MM.1S (cell line): ENCODE data around the gene STYXL1.

Experiments
- DNase-seq: peaks from one replicate; pipeline ENCODE4 v3.0.0-alpha.2; 2015
- H2AFZ ChIP-seq: fragments of 300-600 bp; sonication (generic); 2 replicates; pipeline ENCODE4 v1.6.0; 2016; ENCODE audit warnings: antibody characterized with exemption, low read length
- H3F3A ChIP-seq: fragments of 300-600 bp; sonication (generic); 2 replicates; pipeline ENCODE4 v1.6.1; 2016; ENCODE audit warnings: mild to moderate bottlenecking, antibody characterized with exemption, low read length, moderate library complexity, mixed read lengths; ENCODE audit not compliant: insufficient read depth
- H3K27ac ChIP-seq: fragments of 300-600 bp; sonication (generic); 2 replicates; pipeline ENCODE4 v1.5.1; 2016; ENCODE audit warnings: mild to moderate bottlenecking, low read length
- H3K27me3 ChIP-seq: fragments of 300-600 bp; sonication (generic); replicated peaks from 2 replicates; pipeline ENCODE4 v1.6.0; 2016; ENCODE audit warnings: low read length; ENCODE audit not compliant: insufficient read depth
- H3K36me3 ChIP-seq: fragments of 300-600 bp; sonication (generic); replicated peaks from 2 replicates; pipeline ENCODE4 v1.6.1; 2016; ENCODE audit warnings: mild to moderate bottlenecking, low read length, mixed read lengths; ENCODE audit not compliant: insufficient read depth
- H3K4me1 ChIP-seq: fragments of 300-600 bp; sonication (generic); 2 replicates; pipeline ENCODE4 v1.6.1; 2016; ENCODE audit warnings: low read length, mixed read lengths
- H3K4me2 ChIP-seq: fragments of 300-600 bp; sonication (generic); 2 replicates; pipeline ENCODE4 v1.6.0; 2016; ENCODE audit warnings: low read depth, low read length
- H3K4me3 ChIP-seq: fragments of 300-600 bp; sonication (generic); 2 replicates; pipeline ENCODE4 v1.5.1; 2016; ENCODE audit warnings: low read length, mixed read lengths
- H3K79me2 ChIP-seq: fragments of 300-600 bp; sonication (generic); 2 replicates; pipeline ENCODE4 v1.6.1; 2016; ENCODE audit warnings: mixed run types, low read length, mixed read lengths
- H3K9ac ChIP-seq: fragments of 300-600 bp; sonication (generic); 2 replicates; pipeline ENCODE4 v1.6.1; 2016; ENCODE audit warnings: low read length, mixed read lengths
- H3K9me2 ChIP-seq: fragments of 300-600 bp; sonication (generic); replicated peaks from 2 replicates; pipeline ENCODE4 v1.6.1; 2016; ENCODE audit warnings: mild to moderate bottlenecking, low read length, mixed read lengths; ENCODE audit not compliant: insufficient read depth
- H3K9me3 ChIP-seq: fragments of 300-600 bp; sonication (generic); replicated peaks from 2 replicates; pipeline ENCODE4 v1.6.1; 2016; ENCODE audit warnings: mild to moderate bottlenecking, low read length, mixed read lengths; ENCODE audit not compliant: insufficient read depth
- H4K20me1 ChIP-seq: fragments of 300-600 bp; sonication (generic); 2 replicates; pipeline ENCODE4 v1.6.1; 2016; ENCODE audit warnings: mild to moderate bottlenecking, low read length, moderate library complexity, mixed read lengths; ENCODE audit not compliant: insufficient read depth
- EZH2 ChIP-seq: fragments of 300-600 bp; sonication (generic); optimal IDR thresholded peaks from 2 replicates; pipeline ENCODE3; 2017; ENCODE audit warnings: low read depth, mild to moderate bottlenecking, antibody characterized with exemption, low read length, mixed read lengths
- EZH2phosphoT487 ChIP-seq: fragments of 300-600 bp; sonication (generic); IDR thresholded peaks from 2 replicates; pipeline ENCODE4 v1.6.1; 2018; ENCODE audit warnings: antibody characterized with exemption, low read length
- TF ChIP-seq, protein P1 (sequence below): fragments of 300-600 bp; sonication (generic); IDR thresholded peaks from 2 replicates; pipeline ENCODE4 v1.5.1; 2016; ENCODE audit warnings: antibody characterized with exemption, low read length, mixed read lengths

The STYXL1 gene

DNA sequence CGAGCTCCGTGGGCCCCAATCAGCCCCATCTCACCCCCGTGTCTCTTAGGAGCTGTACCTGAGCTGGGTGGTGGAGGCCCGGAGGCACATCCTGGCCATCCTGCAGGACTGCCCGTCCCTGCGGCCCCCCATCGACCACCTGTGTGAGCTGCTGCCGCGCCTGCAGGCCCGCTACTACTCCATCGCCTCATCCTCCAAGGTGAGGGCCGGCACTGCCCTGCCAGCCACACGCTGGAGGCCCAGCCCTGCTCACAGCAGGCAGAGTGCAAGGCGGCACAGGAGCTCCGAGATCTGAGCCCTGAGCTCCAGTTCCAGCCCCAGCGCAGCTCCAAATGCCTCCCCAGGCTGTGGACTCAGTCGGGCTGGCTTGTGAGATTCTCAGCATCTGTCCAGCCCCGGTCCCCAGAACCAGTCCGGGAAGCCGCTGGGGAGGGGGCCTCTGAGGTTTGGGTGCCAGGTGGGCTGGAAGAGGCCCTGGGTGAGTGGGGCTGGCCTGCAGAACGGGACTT is 62.7 kb downstream of the STYXL1 start:
- H3K4me1 ChIP-seq = no peaks in the 10 kb centered on the region
- no peak overlapping the region for H3K4me3 ChIP-seq
- TF ChIP-seq, protein P1, sequence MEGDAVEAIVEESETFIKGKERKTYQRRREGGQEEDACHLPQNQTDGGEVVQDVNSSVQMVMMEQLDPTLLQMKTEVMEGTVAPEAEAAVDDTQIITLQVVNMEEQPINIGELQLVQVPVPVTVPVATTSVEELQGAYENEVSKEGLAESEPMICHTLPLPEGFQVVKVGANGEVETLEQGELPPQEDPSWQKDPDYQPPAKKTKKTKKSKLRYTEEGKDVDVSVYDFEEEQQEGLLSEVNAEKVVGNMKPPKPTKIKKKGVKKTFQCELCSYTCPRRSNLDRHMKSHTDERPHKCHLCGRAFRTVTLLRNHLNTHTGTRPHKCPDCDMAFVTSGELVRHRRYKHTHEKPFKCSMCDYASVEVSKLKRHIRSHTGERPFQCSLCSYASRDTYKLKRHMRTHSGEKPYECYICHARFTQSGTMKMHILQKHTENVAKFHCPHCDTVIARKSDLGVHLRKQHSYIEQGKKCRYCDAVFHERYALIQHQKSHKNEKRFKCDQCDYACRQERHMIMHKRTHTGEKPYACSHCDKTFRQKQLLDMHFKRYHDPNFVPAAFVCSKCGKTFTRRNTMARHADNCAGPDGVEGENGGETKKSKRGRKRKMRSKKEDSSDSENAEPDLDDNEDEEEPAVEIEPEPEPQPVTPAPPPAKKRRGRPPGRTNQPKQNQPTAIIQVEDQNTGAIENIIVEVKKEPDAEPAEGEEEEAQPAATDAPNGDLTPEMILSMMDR = no peak
- no peak for TF ChIP-seq EZH2phosphoT487
- TF ChIP-seq EZH2 = no peak
- H4K20me1 ChIP-seq = no peaks in the 10 kb centered on the region
- no peaks in the 10 kb centered on the region for H3K9me3 ChIP-seq
- H3K36me3 ChIP-seq = no peaks in the 10 kb centered on the region
- no peak overlapping the region for H3K27ac ChIP-seq
- DNase-seq = no peak
- no peak overlapping the region for H3K4me2 ChIP-seq
- no peaks in the 10 kb centered on the region for H3K9me2 ChIP-seq
- H3K27me3 ChIP-seq = no peaks in the 10 kb centered on the region
- H3F3A ChIP-seq = 0 out of 2 replicates have a peak, but pooled peaks cover 3% of the 10 kb centered on the region
- H3K9ac ChIP-seq = no peak overlapping the region
- no peak overlapping the region for H2AFZ ChIP-seq
- H3K79me2 ChIP-seq = no peaks in the 10 kb centered on the region

DNA sequence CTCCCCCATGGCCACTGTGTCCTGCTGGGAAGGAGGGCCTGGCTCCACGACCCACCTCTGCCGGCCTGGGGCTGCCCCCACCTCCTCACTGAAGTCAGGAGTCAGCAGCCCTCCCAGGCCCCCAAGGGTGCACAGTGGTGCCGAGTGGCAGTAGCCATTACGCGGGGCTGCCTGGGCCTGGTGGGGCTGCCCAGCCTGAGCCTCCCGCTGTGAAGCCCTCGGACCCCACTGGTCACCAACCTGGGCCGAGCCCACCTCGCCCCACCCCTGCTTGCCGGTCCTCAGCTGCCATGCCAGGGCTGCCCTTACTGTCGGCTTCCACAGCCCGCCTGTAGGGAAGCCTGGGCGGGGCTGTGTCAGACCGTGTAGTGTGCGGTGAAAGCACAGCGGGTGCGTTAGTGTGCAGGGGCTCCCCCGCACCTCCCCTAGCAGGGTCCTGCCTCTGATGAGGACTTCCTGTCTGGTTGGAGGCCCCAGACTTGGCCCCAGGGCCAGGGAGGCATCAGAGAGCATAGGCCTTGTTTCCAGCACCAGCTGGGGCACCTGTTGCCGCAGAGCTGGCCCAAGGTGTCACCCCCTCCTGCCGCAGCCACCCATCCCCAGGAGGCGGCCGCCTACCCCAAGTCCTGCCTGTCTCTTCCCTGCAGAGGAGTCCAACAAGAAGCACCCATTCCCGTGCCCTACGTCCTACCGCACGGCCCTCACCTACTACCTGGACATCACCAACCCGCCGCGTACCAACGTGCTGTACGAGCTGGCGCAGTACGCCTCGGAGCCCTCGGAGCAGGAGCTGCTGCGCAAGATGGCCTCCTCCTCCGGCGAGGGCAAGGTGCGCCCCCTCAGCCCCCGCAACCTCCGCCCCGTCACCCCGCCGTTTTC is 63.4 kb downstream of the STYXL1 start:
- Histone ChIP-seq H3K79me2 (no peaks in the 10 kb centered on the region), H2AFZ (no peak overlapping the region), H3K4me2 (no peak overlapping the region), H3K9ac (no peak overlapping the region), H4K20me1 (no peaks in the 10 kb centered on the region), H3F3A (no peaks in the 10 kb centered on the region), H3K9me3 (no peaks in the 10 kb centered on the region), H3K27ac (no peak overlapping the region), H3K27me3 (no peaks in the 10 kb centered on the region), H3K9me2 (no peaks in the 10 kb centered on the region), H3K4me1 (no peaks in the 10 kb centered on the region), H3K36me3 (no peaks in the 10 kb centered on the region), H3K4me3 (no peak overlapping the region)
- TF ChIP-seq, protein P1 = no peak
- TF ChIP-seq EZH2phosphoT487 = no peak
- TF ChIP-seq EZH2 = no peak
- no peak for DNase-seq

DNA sequence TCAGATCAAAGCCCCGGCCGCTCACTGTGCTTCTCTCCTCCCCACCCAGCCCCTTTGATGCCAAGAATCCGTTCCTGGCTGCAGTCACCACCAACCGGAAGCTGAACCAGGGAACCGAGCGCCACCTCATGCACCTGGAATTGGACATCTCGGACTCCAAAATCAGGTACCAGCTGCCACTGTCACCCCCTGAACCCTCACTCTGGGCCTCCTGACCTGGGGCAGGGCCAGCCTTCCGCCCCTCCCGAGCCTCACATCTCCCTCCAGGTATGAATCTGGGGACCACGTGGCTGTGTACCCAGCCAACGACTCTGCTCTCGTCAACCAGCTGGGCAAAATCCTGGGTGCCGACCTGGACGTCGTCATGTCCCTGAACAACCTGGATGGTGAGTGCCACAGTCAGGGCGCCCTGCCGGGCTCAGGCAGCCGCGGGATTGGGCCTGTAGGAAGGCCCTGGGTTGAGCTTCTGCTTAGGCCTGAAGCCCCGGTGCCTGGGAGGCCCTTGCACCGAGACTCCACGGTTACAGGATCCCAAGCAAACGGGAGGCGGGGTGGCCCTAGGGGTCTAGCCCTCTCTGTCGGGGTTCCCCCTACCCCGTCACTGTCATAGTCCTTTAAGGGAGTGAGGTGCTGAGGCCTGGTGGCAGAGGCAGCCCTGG is 64.2 kb downstream of the STYXL1 start:
- H3F3A ChIP-seq = no peaks in the 10 kb centered on the region
- no peak overlapping the region for H2AFZ ChIP-seq
- no peak for TF ChIP-seq EZH2phosphoT487
- no peak for TF ChIP-seq EZH2
- TF ChIP-seq, protein P1 = no peak
- no peak overlapping the region for H3K4me3 ChIP-seq
- no peaks in the 10 kb centered on the region for H3K79me2 ChIP-seq
- H3K4me2 ChIP-seq = no peak overlapping the region
- no peak overlapping the region for H3K9ac ChIP-seq
- no peaks in the 10 kb centered on the region for H3K4me1 ChIP-seq
- no peaks in the 10 kb centered on the region for H3K9me2 ChIP-seq
- no peaks in the 10 kb centered on the region for H4K20me1 ChIP-seq
- H3K36me3 ChIP-seq = no peaks in the 10 kb centered on the region
- no peak for DNase-seq
- H3K9me3 ChIP-seq = no peaks in the 10 kb centered on the region
- H3K27ac ChIP-seq = no peak overlapping the region
- H3K27me3 ChIP-seq = no peaks in the 10 kb centered on the region
